HepG2 (cell line): ENCODE measurements around the gene TGM5. TPM values are rescaled to one million over a fixed set of nuclear protein-coding genes. Genes with fewer than 3 reads are reported as not detected.

ENCODE experiments used
- ASH2L ChIP-seq: fragments of 300-600, 200-600 bp; sonication (generic); IDR thresholded peaks from 2 replicates; pipeline ENCODE4 v1.7.0; 2017; ENCODE audit warnings: low read depth, mild to moderate bottlenecking, moderate library complexity, mixed read lengths, low read length; ENCODE audit not compliant: insufficient read length
- DMAP1 ChIP-seq: IDR thresholded peaks from 2 replicates; pipeline ENCODE4 v1.6.1; 2016
- GLI4 ChIP-seq: sonication (generic); formaldehyde crosslinking; IDR thresholded peaks from 2 replicates; pipeline ENCODE4 v1.5.1; 2020; ENCODE audit warnings: missing genetic modification reagents, mild to moderate bottlenecking, moderate library complexity, borderline replicate concordance
- KAT2B ChIP-seq: fragments of 150-350 bp; IDR thresholded peaks from 2 replicates; pipeline ENCODE4 v1.6.1; 2014; ENCODE audit warnings: low read depth, low read length, borderline replicate concordance
- NFE2 ChIP-seq: sonication (generic); formaldehyde crosslinking; IDR thresholded peaks from 2 replicates; pipeline ENCODE4 v1.4.0; 2020; ENCODE audit warnings: missing genetic modification reagents
- SNAPC2 ChIP-seq: sonication (generic); formaldehyde crosslinking; IDR thresholded peaks from 2 replicates; pipeline ENCODE4 v1.8.1; 2022; ENCODE audit warnings: mild to moderate bottlenecking, missing genetic modification reagents
- SP2 ChIP-seq: sonication (generic); formaldehyde crosslinking; IDR thresholded peaks from 2 replicates; pipeline ENCODE4 v1.5.1; 2020; ENCODE audit warnings: mild to moderate bottlenecking, missing genetic modification reagents
- YEATS2 ChIP-seq: sonication (generic); formaldehyde crosslinking; IDR thresholded peaks from 2 replicates; pipeline ENCODE4 v1.4.0; 2020; ENCODE audit warnings: missing genetic modification reagents, borderline replicate concordance
- ZNF160 ChIP-seq: sonication (generic); formaldehyde crosslinking; IDR thresholded peaks from 2 replicates; pipeline ENCODE4 v1.8.0; 2022; ENCODE audit warnings: mild to moderate bottlenecking, inconsistent platforms, missing genetic modification reagents
- ZNF17 ChIP-seq: sonication (generic); formaldehyde crosslinking; IDR thresholded peaks from 2 replicates; pipeline ENCODE4 v1.5.0; 2020; ENCODE audit warnings: mild to moderate bottlenecking, missing genetic modification reagents
- ZNF205 ChIP-seq: IDR thresholded peaks from 2 replicates; pipeline ENCODE4 v1.6.1; 2018; ENCODE audit warnings: missing biosample characterization, missing genetic modification reagents
- ZNF232 ChIP-seq: sonication (generic); formaldehyde crosslinking; IDR thresholded peaks from 2 replicates; pipeline ENCODE4 v1.4.0; 2020; ENCODE audit warnings: missing genetic modification reagents, borderline replicate concordance
- ZNF256 ChIP-seq: sonication (generic); formaldehyde crosslinking; conservative IDR thresholded peaks from 2 replicates; pipeline ENCODE4 v1.4.0; 2020; ENCODE audit warnings: missing genetic modification reagents
- ZNF274 ChIP-seq: sonication (generic); formaldehyde crosslinking; IDR thresholded peaks from 2 replicates; pipeline ENCODE4 v1.5.1; 2020; ENCODE audit warnings: mild to moderate bottlenecking, missing genetic modification reagents
- ZNF337 ChIP-seq: sonication (generic); formaldehyde crosslinking; IDR thresholded peaks from 2 replicates; pipeline ENCODE4 v1.5.1; 2020; ENCODE audit warnings: missing genetic modification reagents, low read depth, mild to moderate bottlenecking, borderline replicate concordance
- ZNF703 ChIP-seq: sonication (generic); formaldehyde crosslinking; IDR thresholded peaks from 2 replicates; pipeline ENCODE4 v1.5.1; 2020; ENCODE audit warnings: missing genetic modification reagents, mild to moderate bottlenecking, moderate library complexity, borderline replicate concordance
- polyA plus RNA-seq, 8 experiments: library from polyadenylated mRNA; depleted of rRNA in 3 of 8; stranded (reverse) in 7 of 8; unstranded in 1 of 8; fragments of >200 nt; fragmentation: Illumina TruSeq in 4 of 8; extraction: Trizol in 4 of 8; gene quantifications; 2 replicates each; pipeline versions ENCODE4 v1.2.1 to v1.2.3, GENCODE V29; 2011 to 2016; ENCODE audit warnings: low read depth in 4 of 8, missing spikeins in 1 of 8, mixed read lengths in 1 of 8; ENCODE audit not compliant: insufficient read depth in 1 of 8
- total RNA-seq, 5 experiments: library from RNA; depleted of rRNA; stranded (reverse); fragments of >200 nt; fragmentation: Illumina TruSeq; extraction: Trizol; gene quantifications; 2 replicates each; pipeline ENCODE4 v1.2.3, GENCODE V29; 2016; ENCODE audit warnings: low read depth in 1 of 5
- TF ChIP-seq, protein P1 (sequence below): sonication (generic); formaldehyde crosslinking; IDR thresholded peaks from 2 replicates; pipeline ENCODE4 v1.4.0; 2020; ENCODE audit warnings: missing genetic modification reagents
- TF ChIP-seq, protein P2 (sequence below): sonication (generic); formaldehyde crosslinking; IDR thresholded peaks from 2 replicates; pipeline ENCODE4 v1.9.0; 2022; ENCODE audit warnings: low read depth, missing genetic modification reagents
- TF ChIP-seq, protein P3 (sequence below): fragments of 450-650 bp; IDR thresholded peaks from 2 replicates; pipeline ENCODE4 v1.6.1; 2017
- TF ChIP-seq, protein P4 (sequence below): sonication (generic); formaldehyde crosslinking; IDR thresholded peaks from 2 replicates; pipeline ENCODE4 v1.9.0; 2021; ENCODE audit warnings: missing genetic modification reagents, borderline replicate concordance

The TGM5 gene
- total and polyA plus RNA-seq, 2 of the 13 experiments (the other 11 are each of a cell fraction or from before 2014, with no cell fraction given), result 0.18 to 0.65 TPM

DNA sequence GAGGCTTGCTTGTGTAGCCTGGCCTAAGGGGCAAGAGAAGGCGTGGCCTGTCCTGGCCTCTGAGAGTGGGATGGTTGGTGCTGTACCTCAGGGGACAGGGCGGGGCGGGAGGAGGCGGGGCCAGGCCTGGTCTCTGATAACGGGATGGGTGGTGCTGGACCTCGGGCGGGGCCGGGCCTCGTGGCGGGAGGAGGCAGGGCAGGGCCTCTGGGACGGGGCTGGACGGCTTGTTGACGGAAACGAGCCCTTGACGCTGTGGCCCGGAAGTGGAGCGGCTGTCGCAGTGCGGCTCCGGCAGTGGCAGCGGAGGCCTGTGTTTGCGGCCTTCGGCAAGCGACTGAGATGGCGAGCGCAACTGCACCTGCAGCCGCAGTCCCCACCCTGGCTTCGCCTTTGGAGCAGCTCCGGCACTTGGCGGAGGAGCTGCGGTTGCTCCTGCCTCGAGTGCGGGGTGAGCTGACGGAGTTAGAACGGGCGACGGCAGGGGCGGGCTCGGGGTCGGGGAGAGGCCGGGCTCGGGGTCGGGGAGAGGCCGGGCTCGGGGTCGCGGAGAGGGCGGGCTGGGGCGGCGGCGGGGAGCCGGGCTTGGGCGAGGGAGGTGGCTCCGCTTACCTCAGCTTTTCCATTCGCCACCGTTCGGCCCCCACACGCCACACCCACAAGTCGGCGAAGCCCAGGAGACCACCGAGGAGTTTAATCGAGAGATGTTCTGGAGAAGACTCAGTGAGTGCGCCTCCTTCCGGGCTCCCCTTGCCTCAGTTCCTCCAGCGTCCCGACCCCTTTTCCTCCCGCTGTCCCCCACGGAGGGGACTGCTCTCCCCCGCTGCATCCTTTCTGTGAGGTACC is 81.3 kb downstream of the TGM5 start, which contains the start of gene CCNDBP1 (continued):
- TF ChIP-seq, protein P1, sequence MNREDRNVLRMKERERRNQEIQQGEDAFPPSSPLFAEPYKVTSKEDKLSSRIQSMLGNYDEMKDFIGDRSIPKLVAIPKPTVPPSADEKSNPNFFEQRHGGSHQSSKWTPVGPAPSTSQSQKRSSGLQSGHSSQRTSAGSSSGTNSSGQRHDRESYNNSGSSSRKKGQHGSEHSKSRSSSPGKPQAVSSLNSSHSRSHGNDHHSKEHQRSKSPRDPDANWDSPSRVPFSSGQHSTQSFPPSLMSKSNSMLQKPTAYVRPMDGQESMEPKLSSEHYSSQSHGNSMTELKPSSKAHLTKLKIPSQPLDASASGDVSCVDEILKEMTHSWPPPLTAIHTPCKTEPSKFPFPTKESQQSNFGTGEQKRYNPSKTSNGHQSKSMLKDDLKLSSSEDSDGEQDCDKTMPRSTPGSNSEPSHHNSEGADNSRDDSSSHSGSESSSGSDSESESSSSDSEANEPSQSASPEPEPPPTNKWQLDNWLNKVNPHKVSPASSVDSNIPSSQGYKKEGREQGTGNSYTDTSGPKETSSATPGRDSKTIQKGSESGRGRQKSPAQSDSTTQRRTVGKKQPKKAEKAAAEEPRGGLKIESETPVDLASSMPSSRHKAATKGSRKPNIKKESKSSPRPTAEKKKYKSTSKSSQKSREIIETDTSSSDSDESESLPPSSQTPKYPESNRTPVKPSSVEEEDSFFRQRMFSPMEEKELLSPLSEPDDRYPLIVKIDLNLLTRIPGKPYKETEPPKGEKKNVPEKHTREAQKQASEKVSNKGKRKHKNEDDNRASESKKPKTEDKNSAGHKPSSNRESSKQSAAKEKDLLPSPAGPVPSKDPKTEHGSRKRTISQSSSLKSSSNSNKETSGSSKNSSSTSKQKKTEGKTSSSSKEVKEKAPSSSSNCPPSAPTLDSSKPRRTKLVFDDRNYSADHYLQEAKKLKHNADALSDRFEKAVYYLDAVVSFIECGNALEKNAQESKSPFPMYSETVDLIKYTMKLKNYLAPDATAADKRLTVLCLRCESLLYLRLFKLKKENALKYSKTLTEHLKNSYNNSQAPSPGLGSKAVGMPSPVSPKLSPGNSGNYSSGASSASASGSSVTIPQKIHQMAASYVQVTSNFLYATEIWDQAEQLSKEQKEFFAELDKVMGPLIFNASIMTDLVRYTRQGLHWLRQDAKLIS, result no peak
- TF ChIP-seq ZNF703 (CRISPR knock-in tag) (no peak), ZNF160 (CRISPR knock-in tag) (peak; percentile 78; the same call in 1 of the 2 replicates), SNAPC2 (no peak), GLI4 (CRISPR knock-in tag) (no peak), ASH2L (peak; percentile 80), DMAP1 (CRISPR knock-in tag) (peak; percentile 78), ZNF337 (no peak), YEATS2 (no peak), SP2 (CRISPR knock-in tag) (peak; percentile 38), ZNF205 (CRISPR knock-in tag) (no peak), ZNF17 (CRISPR knock-in tag) (no peak), NFE2 (CRISPR knock-in tag) (no peak), ZNF274 (no peak; the same call in 1 of the 2 replicates), KAT2B (no peak), ZNF232 (CRISPR knock-in tag) (peak; percentile 76; the same call in 1 of the 2 replicates), ZNF256 (CRISPR knock-in tag) (peak; percentile 81; the same call in 1 of the 2 replicates)
- TF ChIP-seq, protein P2, sequence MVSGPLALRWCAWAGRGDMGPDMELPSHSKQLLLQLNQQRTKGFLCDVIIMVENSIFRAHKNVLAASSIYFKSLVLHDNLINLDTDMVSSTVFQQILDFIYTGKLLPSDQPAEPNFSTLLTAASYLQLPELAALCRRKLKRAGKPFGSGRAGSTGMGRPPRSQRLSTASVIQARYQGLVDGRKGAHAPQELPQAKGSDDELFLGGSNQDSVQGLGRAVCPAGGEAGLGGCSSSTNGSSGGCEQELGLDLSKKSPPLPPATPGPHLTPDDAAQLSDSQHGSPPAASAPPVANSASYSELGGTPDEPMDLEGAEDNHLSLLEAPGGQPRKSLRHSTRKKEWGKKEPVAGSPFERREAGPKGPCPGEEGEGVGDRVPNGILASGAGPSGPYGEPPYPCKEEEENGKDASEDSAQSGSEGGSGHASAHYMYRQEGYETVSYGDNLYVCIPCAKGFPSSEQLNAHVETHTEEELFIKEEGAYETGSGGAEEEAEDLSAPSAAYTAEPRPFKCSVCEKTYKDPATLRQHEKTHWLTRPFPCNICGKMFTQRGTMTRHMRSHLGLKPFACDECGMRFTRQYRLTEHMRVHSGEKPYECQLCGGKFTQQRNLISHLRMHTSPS (CRISPR knock-in tag), result peak; percentile 6; the same call in 1 of the 2 replicates
- TF ChIP-seq, protein P3, sequence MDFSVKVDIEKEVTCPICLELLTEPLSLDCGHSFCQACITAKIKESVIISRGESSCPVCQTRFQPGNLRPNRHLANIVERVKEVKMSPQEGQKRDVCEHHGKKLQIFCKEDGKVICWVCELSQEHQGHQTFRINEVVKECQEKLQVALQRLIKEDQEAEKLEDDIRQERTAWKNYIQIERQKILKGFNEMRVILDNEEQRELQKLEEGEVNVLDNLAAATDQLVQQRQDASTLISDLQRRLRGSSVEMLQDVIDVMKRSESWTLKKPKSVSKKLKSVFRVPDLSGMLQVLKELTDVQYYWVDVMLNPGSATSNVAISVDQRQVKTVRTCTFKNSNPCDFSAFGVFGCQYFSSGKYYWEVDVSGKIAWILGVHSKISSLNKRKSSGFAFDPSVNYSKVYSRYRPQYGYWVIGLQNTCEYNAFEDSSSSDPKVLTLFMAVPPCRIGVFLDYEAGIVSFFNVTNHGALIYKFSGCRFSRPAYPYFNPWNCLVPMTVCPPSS, result no peak
- TF ChIP-seq, protein P4, sequence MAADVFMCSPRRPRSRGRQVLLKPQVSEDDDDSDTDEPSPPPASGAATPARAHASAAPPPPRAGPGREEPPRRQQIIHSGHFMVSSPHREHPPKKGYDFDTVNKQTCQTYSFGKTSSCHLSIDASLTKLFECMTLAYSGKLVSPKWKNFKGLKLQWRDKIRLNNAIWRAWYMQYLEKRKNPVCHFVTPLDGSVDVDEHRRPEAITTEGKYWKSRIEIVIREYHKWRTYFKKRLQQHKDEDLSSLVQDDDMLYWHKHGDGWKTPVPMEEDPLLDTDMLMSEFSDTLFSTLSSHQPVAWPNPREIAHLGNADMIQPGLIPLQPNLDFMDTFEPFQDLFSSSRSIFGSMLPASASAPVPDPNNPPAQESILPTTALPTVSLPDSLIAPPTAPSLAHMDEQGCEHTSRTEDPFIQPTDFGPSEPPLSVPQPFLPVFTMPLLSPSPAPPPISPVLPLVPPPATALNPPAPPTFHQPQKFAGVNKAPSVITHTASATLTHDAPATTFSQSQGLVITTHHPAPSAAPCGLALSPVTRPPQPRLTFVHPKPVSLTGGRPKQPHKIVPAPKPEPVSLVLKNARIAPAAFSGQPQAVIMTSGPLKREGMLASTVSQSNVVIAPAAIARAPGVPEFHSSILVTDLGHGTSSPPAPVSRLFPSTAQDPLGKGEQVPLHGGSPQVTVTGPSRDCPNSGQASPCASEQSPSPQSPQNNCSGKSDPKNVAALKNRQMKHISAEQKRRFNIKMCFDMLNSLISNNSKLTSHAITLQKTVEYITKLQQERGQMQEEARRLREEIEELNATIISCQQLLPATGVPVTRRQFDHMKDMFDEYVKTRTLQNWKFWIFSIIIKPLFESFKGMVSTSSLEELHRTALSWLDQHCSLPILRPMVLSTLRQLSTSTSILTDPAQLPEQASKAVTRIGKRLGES (CRISPR knock-in tag), result no peak
